Lower lobe of right lung (tissue), 2 donors: ENCODE data around the gene FERMT3. TPM values are rescaled to one million over a fixed set of nuclear protein-coding genes. Genes with fewer than 3 reads are reported as not detected.
A peak's percentile ranks its signal among the peaks of the same experiment; 100 is the strongest.

Experiments
- ATAC-seq, 2 donors: fragments of 200-7000 bp; cut with Tn5 transposase; one replicate each; pipeline ENCODE4 v1.9.1; 2020 to 2022; ENCODE audit warnings: mild to moderate bottlenecking in 2 of 2, moderate library complexity in 2 of 2
- DNase-seq: peaks from one replicate; pipeline ENCODE4 v3.0.0-alpha.2; 2020
- H3K27ac ChIP-seq: fragments of 200-600 bp; one replicate; pipeline ENCODE4 v1.8.0; 2022
- H3K27me3 ChIP-seq: fragments of 200-600 bp; one replicate; pipeline ENCODE4 v1.8.0; 2022; ENCODE audit warnings: low read depth
- H3K36me3 ChIP-seq: fragments of 200-600 bp; one replicate; pipeline ENCODE4 v1.8.0; 2022; ENCODE audit warnings: mild to moderate bottlenecking
- H3K4me1 ChIP-seq: fragments of 200-600 bp; one replicate; pipeline ENCODE4 v1.8.0; 2022
- H3K4me3 ChIP-seq: fragments of 200-600 bp; one replicate; pipeline ENCODE4 v1.8.0; 2022; ENCODE audit warnings: mild to moderate bottlenecking
- H3K9me3 ChIP-seq: fragments of 200-600 bp; one replicate; pipeline ENCODE4 v1.8.0; 2022
- CTCF ChIP-seq: fragments of 200-600 bp; IDR thresholded peaks from one replicate; pipeline ENCODE4 v1.8.0; 2022; ENCODE audit warnings: antibody characterized with exemption, mild to moderate bottlenecking
- intact Hi-C: fragments of 100-400 bp; cut with DNase I; formaldehyde crosslinking; loops from one replicate; pipeline ENCODE4 v1.11.0; 2022
- total RNA-seq: library from RNA; stranded (reverse); fragmentation: NEBNext Ultra II Directional; extraction: Animal tissue kit (Norgen Biotek cat#: 25700); gene quantifications from one replicate; pipeline ENCODE4 v1.2.1, GENCODE V29; 2021
- donor health status: DM: no; HTN: yes; CAD: no; lungs with severe emphysema.

The FERMT3 gene
- total RNA-seq, 1 donor from 2014 or later = 92.0 TPM

- no peak for DNase-seq
- Histone ChIP-seq H3K36me3 (no peaks in the 10 kb centered on the region), H3K4me3 (no peak overlapping the region), H3K4me1 (peaks cover 40% of the 10 kb centered on the region), H3K27me3 (no peaks in the 10 kb centered on the region), H3K27ac (peak overlapping the region; percentile 53), H3K9me3 (no peaks in the 10 kb centered on the region)
- TF ChIP-seq CTCF = no peak
- no peak for ATAC-seq
- intact Hi-C loops = no loop called here
These were observed 22.6 kb upstream of the FERMT3 start for GRCh38 chr11:64183890-64184289.

- Histone ChIP-seq H3K36me3 (no peaks in the 10 kb centered on the region), H3K4me3 (no peak overlapping the region), H3K27ac (peak overlapping the region; percentile 92), H3K27me3 (no peaks in the 10 kb centered on the region), H3K4me1 (peaks cover 51% of the 10 kb centered on the region), H3K9me3 (no peaks in the 10 kb centered on the region)
- ATAC-seq (peak; percentile 73 to 76), DNase-seq (peak; percentile 93)
- TF ChIP-seq CTCF = peak; percentile 47
- intact Hi-C loops = no loop called here
These were observed 21.3 kb upstream of the FERMT3 start for GRCh38 chr11:64185175-64185692.

GRCh38 chr11:64185693-64186491 lies 20.6 kb upstream of the FERMT3 start, which contains the start of gene STIP1:
TSS of gene STIP1 (plus strand) at chr11:64186171. CDS start at chr11:64186262, 91 bp downstream.
- ATAC-seq = peak; percentile 93 to 96
- Histone ChIP-seq H3K4me1 (peaks cover 50% of the 10 kb centered on the region), H3K27ac (peak within 1 kb of the TSS; percentile 92), H3K36me3 (peaks cover 5% of the 10 kb centered on the region), H3K27me3 (no peaks in the 10 kb centered on the region), H3K4me3 (no peak within 1 kb of the TSS), H3K9me3 (no peaks in the 10 kb centered on the region)
- intact Hi-C loops = no loop called here
- peak; percentile 51 for TF ChIP-seq CTCF
- DNase-seq = peak; percentile 100

- Histone ChIP-seq H3K4me3 (no peak overlapping the region), H3K9me3 (no peaks in the 10 kb centered on the region), H3K27me3 (no peaks in the 10 kb centered on the region), H3K27ac (peak overlapping the region; percentile 79), H3K4me1 (peaks cover 43% of the 10 kb centered on the region), H3K36me3 (peaks cover 7% of the 10 kb centered on the region)
- no peak for TF ChIP-seq CTCF
- intact Hi-C loops = no loop called here
- ATAC-seq (no peak), DNase-seq (no peak)
These were observed 19.9 kb upstream of the FERMT3 start for GRCh38 chr11:64186492-64187165.

GRCh38 chr11:64192434-64192833 lies 14.1 kb upstream of the FERMT3 start:
- peaks cover 20% of the 10 kb centered on the region for H3K4me1 ChIP-seq
- no peak for TF ChIP-seq CTCF
- H3K27ac ChIP-seq = no peak overlapping the region
- peaks cover 58% of the 10 kb centered on the region for H3K36me3 ChIP-seq
- DNase-seq (no peak), ATAC-seq (peak; percentile 58 to 65)
- H3K27me3 ChIP-seq = no peaks in the 10 kb centered on the region
- no peaks in the 10 kb centered on the region for H3K9me3 ChIP-seq
- H3K4me3 ChIP-seq = no peak overlapping the region
- intact Hi-C loops = no loop called here
